Testis (tissue), 3 donors: ENCODE results near the gene ZCCHC7. TPM values are rescaled to one million over a fixed set of nuclear protein-coding genes. Genes with fewer than 3 reads are reported as not detected.

ENCODE experiments used
- DNase-seq: peaks from one replicate; pipeline ENCODE4 v3.0.0-alpha.2; 2019
- H3K27ac ChIP-seq, 2 donors: fragments of 200-600 bp; sonication (generic); one replicate each; pipeline ENCODE4 v1.5.1; 2019
- H3K27me3 ChIP-seq: fragments of 200-600 bp; sonication (generic); one replicate; pipeline ENCODE4 v1.5.1; 2019
- H3K36me3 ChIP-seq: fragments of 200-600 bp; sonication (generic); one replicate; pipeline ENCODE4 v1.5.1; 2017; ENCODE audit warnings: low read depth; ENCODE audit errors: missing control alignments
- H3K4me1 ChIP-seq: fragments of 200-600 bp; sonication (generic); one replicate; pipeline ENCODE4 v1.5.1; 2019
- H3K4me3 ChIP-seq, 2 donors: fragments of 200-600 bp; sonication (generic); one replicate each; pipeline ENCODE4 v1.5.1; 2017 to 2019
- H3K9me3 ChIP-seq: fragments of 200-600 bp; sonication (generic); one replicate; pipeline ENCODE4 v1.5.1; 2017
- POLR2A ChIP-seq: fragments of 450-650 bp; IDR thresholded peaks from one replicate; pipeline ENCODE4 v1.6.1; 2017; ENCODE audit warnings: antibody characterized with exemption, mild to moderate bottlenecking, moderate library complexity
- WGBS, 2 donors: methylation state at CpG; one replicate each; pipeline ENCODE4 v1.1.5; 2018; 5-methylcytosine and 5-hydroxymethylcytosine counted together
- intact Hi-C: fragments of 100-400 bp; cut with DNase I; formaldehyde crosslinking; loops from one replicate; pipeline ENCODE4 v1.15.1; 2023; ENCODE audit warnings: low total_unique reads
- polyA plus RNA-seq: library from polyadenylated mRNA; stranded (reverse); fragments of 350-450 nt; fragmentation: Illumina TruSeq; extraction: RNeasy Lipid Tissue Mini Kit (QIAGEN cat#74804); gene quantifications from one replicate; pipeline ENCODE4 v1.2.3, GENCODE V29; 2014; ENCODE audit warnings: low read depth, low replicate concordance; ENCODE audit not compliant: insufficient read depth
- total RNA-seq, 2 donors: library from RNA; depleted of rRNA; stranded (reverse); fragments of >200 nt; gene quantifications; one replicate each; pipeline ENCODE4 v1.2.3, GENCODE V29; 2016
- TF ChIP-seq, protein P1 (sequence below), 3 experiments: fragments of 450-650 bp in 2 of 3; fragments of 200-600 bp in 1 of 3; sonication (generic) in 1 of 3; IDR thresholded peaks; one replicate each; pipeline ENCODE4 v1.5.1; 2016 to 2019; ENCODE audit warnings: antibody characterized with exemption in 3 of 3, mild to moderate bottlenecking in 2 of 3, moderate library complexity in 1 of 3

Gene ZCCHC7
- total and polyA plus RNA-seq, 3 donors from 2014 or later = 14.4 to 20.6 (median 18.5) TPM

DNA sequence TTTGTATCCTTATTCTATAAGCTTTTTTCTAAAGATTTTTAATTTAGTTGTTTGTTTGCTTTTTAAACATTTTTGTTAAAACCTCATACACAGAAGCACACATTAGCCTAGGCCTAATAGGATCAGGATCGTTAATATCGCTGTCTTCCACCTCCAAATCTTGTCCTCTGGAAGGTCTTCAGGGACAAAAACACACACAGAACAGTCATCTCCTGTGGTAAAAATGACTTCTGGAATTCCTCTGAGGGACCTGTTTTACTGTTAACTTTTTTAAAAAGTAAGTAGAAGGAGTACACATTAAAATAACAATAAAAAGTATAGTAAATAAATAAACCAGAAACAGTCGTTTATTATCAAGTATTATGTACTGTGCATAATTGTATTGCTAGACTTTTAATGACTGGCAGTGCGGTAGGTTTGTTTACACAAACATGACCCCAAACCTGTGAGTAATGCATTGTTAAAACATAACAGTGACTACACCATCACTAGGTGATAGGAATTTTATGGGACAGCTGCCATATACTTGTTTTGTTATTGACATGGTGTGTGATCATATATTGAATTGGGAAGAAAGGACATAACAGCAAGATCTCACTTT is 109.6 kb downstream of the ZCCHC7 start:
- intact Hi-C loops = no loop called here
- H3K4me1 ChIP-seq = no peaks in the 10 kb centered on the region
- no peak for TF ChIP-seq POLR2A
- TF ChIP-seq, protein P1, sequence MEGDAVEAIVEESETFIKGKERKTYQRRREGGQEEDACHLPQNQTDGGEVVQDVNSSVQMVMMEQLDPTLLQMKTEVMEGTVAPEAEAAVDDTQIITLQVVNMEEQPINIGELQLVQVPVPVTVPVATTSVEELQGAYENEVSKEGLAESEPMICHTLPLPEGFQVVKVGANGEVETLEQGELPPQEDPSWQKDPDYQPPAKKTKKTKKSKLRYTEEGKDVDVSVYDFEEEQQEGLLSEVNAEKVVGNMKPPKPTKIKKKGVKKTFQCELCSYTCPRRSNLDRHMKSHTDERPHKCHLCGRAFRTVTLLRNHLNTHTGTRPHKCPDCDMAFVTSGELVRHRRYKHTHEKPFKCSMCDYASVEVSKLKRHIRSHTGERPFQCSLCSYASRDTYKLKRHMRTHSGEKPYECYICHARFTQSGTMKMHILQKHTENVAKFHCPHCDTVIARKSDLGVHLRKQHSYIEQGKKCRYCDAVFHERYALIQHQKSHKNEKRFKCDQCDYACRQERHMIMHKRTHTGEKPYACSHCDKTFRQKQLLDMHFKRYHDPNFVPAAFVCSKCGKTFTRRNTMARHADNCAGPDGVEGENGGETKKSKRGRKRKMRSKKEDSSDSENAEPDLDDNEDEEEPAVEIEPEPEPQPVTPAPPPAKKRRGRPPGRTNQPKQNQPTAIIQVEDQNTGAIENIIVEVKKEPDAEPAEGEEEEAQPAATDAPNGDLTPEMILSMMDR (IDR thresholded peaks at IDR 0.05) = no peak
- no peak overlapping the region for H3K27ac ChIP-seq
- no peaks in the 10 kb centered on the region for H3K36me3 ChIP-seq
- no peaks in the 10 kb centered on the region for H3K9me3 ChIP-seq
- H3K27me3 ChIP-seq = no peaks in the 10 kb centered on the region
- DNase-seq = no peak
- H3K4me3 ChIP-seq = no peak overlapping the region
- WGBS, 2 donors = 88% methylated on average over 4 of the region's 4 CpGs

DNA sequence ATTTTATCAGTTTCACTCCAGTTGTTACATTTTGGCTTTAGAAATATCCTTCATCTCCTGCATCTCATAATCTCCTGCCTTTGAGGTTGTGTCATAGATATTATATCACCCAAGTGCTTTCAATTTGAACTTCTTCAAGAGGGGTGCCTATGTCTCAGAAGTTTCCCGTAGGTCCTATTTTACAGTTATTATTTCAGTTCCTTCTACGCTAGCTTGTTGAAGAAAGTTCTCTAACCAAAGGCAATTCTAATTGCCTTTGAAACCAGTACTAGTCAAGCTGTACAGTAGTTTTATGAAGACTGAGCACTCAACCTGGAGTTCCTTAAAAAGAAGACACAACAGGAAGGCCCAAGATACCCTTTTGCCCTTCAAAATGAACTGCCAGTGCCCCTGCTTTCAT is 116.4 kb downstream of the ZCCHC7 start:
- TF ChIP-seq, protein P1 (IDR thresholded peaks at IDR 0.05) = no peak
- no peak for TF ChIP-seq POLR2A
- intact Hi-C loops = no loop called here
- DNase-seq = no peak
- no peaks in the 10 kb centered on the region for H3K27me3 ChIP-seq
- 87 to 92% methylated on average over 2 of the region's 2 CpGs for WGBS, 2 donors
- no peaks in the 10 kb centered on the region for H3K4me1 ChIP-seq
- H3K4me3 ChIP-seq = no peak overlapping the region
- H3K9me3 ChIP-seq = no peaks in the 10 kb centered on the region
- no peaks in the 10 kb centered on the region for H3K36me3 ChIP-seq
- no peak overlapping the region for H3K27ac ChIP-seq

DNA sequence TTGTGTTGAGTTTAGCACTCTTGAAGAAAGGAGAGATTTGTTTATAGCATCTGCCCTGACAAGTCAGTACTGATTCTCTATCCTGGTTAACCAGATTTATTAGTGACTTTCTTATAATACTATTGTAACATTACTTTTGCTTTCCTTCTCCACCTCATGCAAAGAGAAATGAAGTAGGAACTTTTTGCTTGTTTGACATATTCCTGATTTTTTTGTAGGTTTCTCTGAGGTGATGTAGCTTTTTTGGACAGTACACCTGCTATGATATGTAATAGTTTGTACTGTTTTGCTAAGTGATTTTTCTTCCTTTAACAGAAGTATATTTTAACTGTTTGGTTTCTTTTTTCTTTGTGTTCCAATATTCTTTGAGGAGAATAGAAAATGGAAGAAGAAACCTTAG is 117.7 kb downstream of the ZCCHC7 start:
- H3K27ac ChIP-seq = no peak overlapping the region
- H3K27me3 ChIP-seq = no peaks in the 10 kb centered on the region
- no peaks in the 10 kb centered on the region for H3K9me3 ChIP-seq
- no peak for DNase-seq
- no peak overlapping the region for H3K4me3 ChIP-seq
- H3K36me3 ChIP-seq = no peaks in the 10 kb centered on the region
- intact Hi-C loops = no loop called here
- no peak for TF ChIP-seq POLR2A
- TF ChIP-seq, protein P1 (IDR thresholded peaks at IDR 0.05) = no peak
- no peaks in the 10 kb centered on the region for H3K4me1 ChIP-seq

DNA sequence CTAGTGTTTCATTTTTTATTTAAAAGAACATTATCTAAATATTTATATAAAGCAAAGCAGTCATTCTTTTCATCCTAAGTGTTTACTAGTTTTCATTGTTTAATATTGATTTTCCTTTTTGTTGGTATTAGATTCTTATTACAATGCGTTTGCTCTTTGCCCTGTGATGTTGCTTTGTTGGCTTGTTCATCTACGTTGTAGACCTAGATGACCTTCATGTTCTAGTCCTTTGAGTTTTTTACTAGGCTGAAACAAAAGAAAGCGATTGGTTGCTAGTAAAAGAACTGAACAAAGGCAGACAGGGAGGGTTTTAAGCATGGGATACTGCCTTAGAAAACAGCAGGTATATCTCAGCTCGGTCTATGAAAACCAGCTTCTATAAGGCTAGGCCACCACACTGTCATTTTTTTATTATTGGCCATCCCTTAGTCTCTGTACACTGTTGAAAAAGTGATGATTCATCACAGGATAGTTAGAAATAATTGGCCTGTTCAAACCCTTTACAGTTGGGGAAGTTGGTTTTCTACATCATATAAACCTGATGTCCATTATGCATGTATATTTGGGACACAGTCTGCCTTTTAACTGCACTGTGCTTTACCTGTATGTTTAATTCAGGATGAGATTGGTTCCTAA is 119.0 kb downstream of the ZCCHC7 start:
- no peaks in the 10 kb centered on the region for H3K9me3 ChIP-seq
- no peak overlapping the region for H3K4me3 ChIP-seq
- H3K36me3 ChIP-seq = no peaks in the 10 kb centered on the region
- H3K4me1 ChIP-seq = no peaks in the 10 kb centered on the region
- DNase-seq = no peak
- WGBS, 2 donors = 91 to 95% methylated on average over 4 of the region's 4 CpGs
- intact Hi-C loops = no loop called here
- H3K27me3 ChIP-seq = no peaks in the 10 kb centered on the region
- no peak for TF ChIP-seq POLR2A
- TF ChIP-seq, protein P1 (IDR thresholded peaks at IDR 0.05) = no peak
- no peak overlapping the region for H3K27ac ChIP-seq

DNA sequence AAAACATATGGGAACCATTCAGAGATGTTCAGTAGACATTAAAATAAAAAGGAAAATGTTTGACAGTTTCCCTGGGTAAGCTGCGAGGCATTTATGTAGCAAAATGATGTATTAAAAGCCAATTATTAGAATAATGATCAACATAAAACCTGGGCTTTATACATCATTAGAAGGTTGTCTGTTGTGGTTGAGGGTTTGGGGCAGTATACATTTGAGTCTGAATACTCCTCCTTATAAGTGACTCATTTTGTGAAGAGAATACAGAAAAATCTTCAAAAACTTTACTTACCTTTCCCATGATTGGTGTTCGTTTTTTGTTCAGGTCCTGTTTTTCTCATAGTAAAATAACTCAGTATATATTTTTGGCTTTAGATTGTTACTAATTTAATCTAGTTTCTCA is 119.5 kb downstream of the ZCCHC7 start:
- no peaks in the 10 kb centered on the region for H3K36me3 ChIP-seq
- no peaks in the 10 kb centered on the region for H3K9me3 ChIP-seq
- no peaks in the 10 kb centered on the region for H3K27me3 ChIP-seq
- TF ChIP-seq, protein P1 (IDR thresholded peaks at IDR 0.05) = no peak
- TF ChIP-seq POLR2A = no peak
- no peak for DNase-seq
- H3K4me3 ChIP-seq = no peak overlapping the region
- H3K4me1 ChIP-seq = no peaks in the 10 kb centered on the region
- no peak overlapping the region for H3K27ac ChIP-seq
- intact Hi-C loops = no loop called here
- 93 to 94% methylated on average over 2 of the region's 2 CpGs for WGBS, 2 donors
